HepG2 (cell line): ENCODE results near the gene APOC1. TPM values are rescaled to one million over a fixed set of nuclear protein-coding genes. Genes with fewer than 3 reads are reported as not detected.
A peak's percentile ranks its signal among the peaks of the same experiment; 100 is the strongest.

Source experiments
- DRAP1 ChIP-seq: IDR thresholded peaks from 2 replicates; pipeline ENCODE4 v1.6.1; 2016; ENCODE audit warnings: missing genetic modification reagents, missing compliant biosample characterization
- FUBP1 ChIP-seq: sonication (generic); formaldehyde crosslinking; IDR thresholded peaks from 2 replicates; pipeline ENCODE4 v1.5.1; 2020; ENCODE audit warnings: missing genetic modification reagents, mild to moderate bottlenecking, borderline replicate concordance
- MTA1 ChIP-seq: sonication (generic); formaldehyde crosslinking; IDR thresholded peaks from 2 replicates; pipeline ENCODE4 v1.4.0; 2020; ENCODE audit warnings: missing genetic modification reagents, mild to moderate bottlenecking, borderline replicate concordance
- MTERF4 ChIP-seq: sonication (generic); formaldehyde crosslinking; IDR thresholded peaks from 2 replicates; pipeline ENCODE4 v1.8.0; 2023; ENCODE audit warnings: mild to moderate bottlenecking, missing genetic modification reagents
- PAXIP1 ChIP-seq: sonication (generic); formaldehyde crosslinking; conservative IDR thresholded peaks from 2 replicates; pipeline ENCODE4 v1.4.0; 2020; ENCODE audit warnings: mild to moderate bottlenecking, missing genetic modification reagents, moderate library complexity
- SNAPC5 ChIP-seq: sonication (generic); formaldehyde crosslinking; IDR thresholded peaks from 2 replicates; pipeline ENCODE4 v1.8.1; 2023; ENCODE audit warnings: mild to moderate bottlenecking, missing genetic modification reagents, borderline replicate concordance
- SPEN ChIP-seq: sonication (generic); formaldehyde crosslinking; IDR thresholded peaks from 2 replicates; pipeline ENCODE4 v1.5.1; 2020; ENCODE audit warnings: low read depth, mild to moderate bottlenecking, missing genetic modification reagents
- TFE3 ChIP-seq: IDR thresholded peaks from 2 replicates; pipeline ENCODE4 v1.6.1; 2016
- ZBTB26 ChIP-seq: IDR thresholded peaks from 2 replicates; pipeline ENCODE4 v1.6.1; 2016; ENCODE audit warnings: missing compliant biosample characterization, missing genetic modification reagents, borderline replicate concordance
- ZNF441 ChIP-seq: sonication (generic); formaldehyde crosslinking; IDR thresholded peaks from 2 replicates; pipeline ENCODE4 v1.7.0; 2021; ENCODE audit warnings: missing genetic modification reagents, borderline replicate concordance
- ZNF841 ChIP-seq: sonication (generic); formaldehyde crosslinking; IDR thresholded peaks from 2 replicates; pipeline ENCODE4 v1.8.1; 2023; ENCODE audit warnings: missing genetic modification reagents, borderline replicate concordance
- ZXDC ChIP-seq: sonication (generic); formaldehyde crosslinking; IDR thresholded peaks from 2 replicates; pipeline ENCODE4 v1.5.0; 2020; ENCODE audit warnings: mild to moderate bottlenecking, missing genetic modification reagents
- polyA plus RNA-seq, 8 experiments: library from polyadenylated mRNA; depleted of rRNA in 3 of 8; stranded (reverse) in 7 of 8; unstranded in 1 of 8; fragments of >200 nt; fragmentation: Illumina TruSeq in 4 of 8; extraction: Trizol in 4 of 8; gene quantifications; 2 replicates each; pipeline versions ENCODE4 v1.2.1 to v1.2.3, GENCODE V29; 2011 to 2016; ENCODE audit warnings: low read depth in 4 of 8, missing spikeins in 1 of 8, mixed read lengths in 1 of 8; ENCODE audit not compliant: insufficient read depth in 1 of 8
- total RNA-seq, 5 experiments: library from RNA; depleted of rRNA; stranded (reverse); fragments of >200 nt; fragmentation: Illumina TruSeq; extraction: Trizol; gene quantifications; 2 replicates each; pipeline ENCODE4 v1.2.3, GENCODE V29; 2016; ENCODE audit warnings: low read depth in 1 of 5

Gene APOC1
- total and polyA plus RNA-seq, 2 of the 13 experiments (the other 11 are each of a cell fraction or from before 2014, with no cell fraction given): 600 to 1,235 TPM

- TF ChIP-seq ZNF841 (CRISPR knock-in tag) (no peak), PAXIP1 (peak; percentile 69; the same call in 1 of the 2 replicates), DRAP1 (CRISPR knock-in tag) (peak; percentile 98), FUBP1 (CRISPR knock-in tag) (no peak), ZXDC (CRISPR knock-in tag) (no peak), ZNF441 (no peak), MTA1 (CRISPR knock-in tag) (peak; percentile 97), SNAPC5 (CRISPR knock-in tag) (0 out of 2 replicates have a peak, but pooled peaks have one; percentile 38), SPEN (CRISPR knock-in tag) (peak; percentile 38; the same call in 1 of the 2 replicates), TFE3 (CRISPR knock-in tag) (peak; percentile 98), ZBTB26 (CRISPR knock-in tag) (no peak), MTERF4 (peak; percentile 75; the same call in 1 of the 2 replicates)
Measured at GRCh38 chr19:44905437-44906160, 8.8 kb upstream of the APOC1 start, which contains the start of gene APOE (continued).
